IPS DF 19.7 (cell line): ENCODE measurements around the gene USP17L12.
"Not testable (repeated sequence)": the region's sequence is repeated elsewhere in the genome, so short reads cannot be mapped to it uniquely, and the experiment has no call there.

Experiments
- DNase-seq: peaks from one replicate; pipeline ENCODE4 v3.0.0-alpha.2; 2013; ENCODE audit warnings: low read depth, low spot score

The USP17L12 gene, protein sequence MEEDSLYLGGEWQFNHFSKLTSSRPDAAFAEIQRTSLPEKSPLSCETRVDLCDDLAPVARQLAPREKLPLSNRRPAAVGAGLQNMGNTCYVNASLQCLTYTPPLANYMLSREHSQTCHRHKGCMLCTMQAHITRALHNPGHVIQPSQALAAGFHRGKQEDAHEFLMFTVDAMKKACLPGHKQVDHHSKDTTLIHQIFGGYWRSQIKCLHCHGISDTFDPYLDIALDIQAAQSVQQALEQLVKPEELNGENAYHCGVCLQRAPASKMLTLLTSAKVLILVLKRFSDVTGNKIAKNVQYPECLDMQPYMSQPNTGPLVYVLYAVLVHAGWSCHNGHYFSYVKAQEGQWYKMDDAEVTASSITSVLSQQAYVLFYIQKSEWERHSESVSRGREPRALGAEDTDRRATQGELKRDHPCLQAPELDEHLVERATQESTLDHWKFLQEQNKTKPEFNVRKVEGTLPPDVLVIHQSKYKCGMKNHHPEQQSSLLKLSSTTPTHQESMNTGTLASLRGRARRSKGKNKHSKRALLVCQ

DNA sequence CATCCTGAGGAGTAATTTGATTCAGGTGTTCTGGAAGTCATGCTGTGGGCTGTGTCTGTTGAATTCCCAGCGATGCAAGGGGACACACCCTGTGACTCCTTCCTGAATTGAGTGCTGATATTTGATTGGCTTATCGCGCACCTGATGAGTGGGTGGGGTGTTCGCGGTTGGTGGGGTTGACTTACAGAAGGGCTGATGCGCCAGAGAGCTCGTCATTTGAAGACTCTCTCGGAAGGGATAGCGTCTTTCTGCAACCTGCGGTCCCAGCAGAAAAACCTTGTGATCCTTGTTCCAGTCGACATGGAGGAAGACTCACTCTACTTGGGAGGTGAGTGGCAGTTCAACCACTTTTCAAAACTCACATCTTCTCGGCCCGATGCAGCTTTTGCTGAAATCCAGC, at the start of gene USP17L12:
TSS of gene USP17L12 (plus strand) at position 301 of the 400 bp plus-strand sequence. CDS start at position 301, 0 bp downstream.
- not testable (repeated sequence) for DNase-seq

DNA sequence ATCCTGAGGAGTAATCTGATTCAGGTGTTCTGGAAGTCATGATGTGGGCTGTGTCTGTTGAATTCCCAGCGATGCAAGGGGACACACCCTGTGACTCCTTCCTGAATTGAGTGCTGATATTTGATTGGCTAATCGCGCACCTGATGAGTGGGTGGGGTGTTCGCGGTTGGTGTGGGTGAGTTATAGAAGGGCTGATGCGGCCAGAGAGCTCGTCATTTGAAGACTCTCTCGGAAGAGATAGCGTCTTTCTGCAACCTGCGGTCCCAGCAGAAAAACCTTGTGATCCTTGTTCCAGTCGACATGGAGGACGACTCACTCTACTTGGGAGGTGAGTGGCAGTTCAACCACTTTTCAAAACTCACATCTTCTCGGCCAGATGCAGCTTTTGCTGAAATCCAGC, 9.6 kb upstream of the USP17L12 start, which contains the start of gene USP17L10:
TSS of gene USP17L10 (plus strand) at position 301 of the 400 bp plus-strand sequence. CDS start at position 301, 0 bp downstream.
- DNase-seq, result not testable (repeated sequence)

DNA sequence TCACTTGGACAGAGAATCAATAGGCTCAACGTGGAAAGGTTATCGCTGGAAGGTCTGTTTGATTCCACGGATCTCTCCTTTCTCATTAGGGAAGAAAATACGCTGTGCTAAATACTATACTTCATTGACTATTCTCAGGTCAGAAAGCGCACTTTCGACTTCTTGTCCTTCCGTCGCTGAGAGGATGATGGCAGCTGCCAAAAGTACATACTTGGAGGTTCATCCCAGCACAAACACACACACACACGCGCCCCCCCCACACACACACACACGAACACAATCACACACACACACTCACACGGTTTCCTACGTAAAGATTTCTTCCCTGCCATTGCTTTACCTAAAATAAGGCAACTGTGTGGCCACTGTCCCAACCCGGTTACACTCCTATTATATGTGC, 5.3 kb upstream of the USP17L12 start:
- DNase-seq, result not testable (repeated sequence)

DNA sequence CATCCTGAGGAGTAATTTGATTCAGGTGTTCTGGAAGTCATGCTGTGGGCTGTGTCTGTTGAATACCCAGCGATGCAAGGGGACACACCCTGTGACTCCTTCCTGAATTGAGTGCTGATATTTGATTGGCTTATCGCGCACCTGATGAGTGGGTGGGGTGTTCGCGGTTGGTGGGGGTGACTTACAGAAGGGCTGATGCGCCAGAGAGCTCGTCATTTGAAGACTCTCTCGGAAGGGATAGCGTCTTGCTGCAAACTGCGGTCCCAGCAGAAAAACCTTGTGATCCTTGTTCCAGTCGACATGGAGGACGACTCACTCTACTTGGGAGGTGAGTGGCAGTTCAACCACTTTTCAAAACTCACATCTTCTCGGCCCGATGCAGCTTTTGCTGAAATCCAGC, 4.8 kb upstream of the USP17L12 start, which contains the start of gene USP17L11:
TSS of gene USP17L11 (plus strand) at position 301 of the 400 bp plus-strand sequence. CDS start at position 301, 0 bp downstream.
- not testable (repeated sequence) for DNase-seq

DNA sequence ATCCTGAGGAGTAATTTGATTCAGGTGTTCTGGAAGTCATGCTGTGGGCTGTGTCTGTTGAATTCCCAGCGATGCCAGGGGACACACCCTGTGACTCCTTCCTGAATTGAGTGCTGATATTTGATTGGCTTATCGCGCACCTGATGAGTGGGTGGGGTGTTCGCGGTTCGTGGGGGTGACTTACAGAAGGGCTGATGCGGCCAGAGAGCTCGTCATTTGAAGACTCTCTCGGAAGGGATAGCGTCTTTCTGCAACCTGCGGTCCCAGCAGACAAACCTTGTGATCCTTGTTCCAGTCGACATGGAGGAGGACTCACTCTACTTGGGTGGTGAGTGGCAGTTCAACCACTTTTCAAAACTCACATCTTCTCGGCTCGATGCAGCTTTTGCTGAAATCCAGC, 4.6 kb downstream of the USP17L12 start, which contains the start of gene USP17L13:
TSS of gene USP17L13 (plus strand) at position 301 of the 400 bp plus-strand sequence. CDS start at position 301, 0 bp downstream.
- not testable (repeated sequence) for DNase-seq

DNA sequence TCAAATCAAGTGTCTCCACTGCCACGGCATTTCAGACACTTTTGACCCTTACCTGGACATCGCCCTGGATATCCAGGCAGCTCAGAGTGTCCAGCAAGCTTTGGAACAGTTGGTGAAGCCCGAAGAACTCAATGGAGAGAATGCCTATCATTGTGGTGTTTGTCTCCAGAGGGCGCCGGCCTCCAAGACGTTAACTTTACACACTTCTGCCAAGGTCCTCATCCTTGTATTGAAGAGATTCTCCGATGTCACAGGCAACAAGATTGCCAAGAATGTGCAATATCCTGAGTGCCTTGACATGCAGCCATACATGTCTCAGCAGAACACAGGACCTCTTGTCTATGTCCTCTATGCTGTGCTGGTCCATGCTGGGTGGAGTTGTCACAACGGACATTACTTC, 10.3 kb downstream of the USP17L12 start:
- not testable (repeated sequence) for DNase-seq

DNA sequence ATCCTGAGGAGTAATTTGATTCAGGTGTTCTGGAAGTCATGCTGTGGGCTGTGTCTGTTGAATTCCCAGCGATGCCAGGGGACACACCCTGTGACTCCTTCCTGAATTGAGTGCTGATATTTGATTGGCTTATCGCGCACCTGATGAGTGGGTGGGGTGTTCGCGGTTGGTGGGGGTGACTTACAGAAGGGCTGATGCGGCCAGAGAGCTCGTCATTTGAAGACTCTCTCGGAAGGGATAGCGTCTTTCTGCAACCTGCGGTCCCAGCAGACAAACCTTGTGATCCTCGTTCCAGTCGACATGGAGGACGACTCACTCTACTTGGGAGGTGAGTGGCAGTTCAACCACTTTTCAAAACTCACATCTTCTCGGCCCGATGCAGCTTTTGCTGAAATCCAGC, 14.1 kb downstream of the USP17L12 start, which contains the start of gene USP17L15:
TSS of gene USP17L15 (plus strand) at position 301 of the 400 bp plus-strand sequence. CDS start at position 301, 0 bp downstream.
- DNase-seq, result not testable (repeated sequence)

DNA sequence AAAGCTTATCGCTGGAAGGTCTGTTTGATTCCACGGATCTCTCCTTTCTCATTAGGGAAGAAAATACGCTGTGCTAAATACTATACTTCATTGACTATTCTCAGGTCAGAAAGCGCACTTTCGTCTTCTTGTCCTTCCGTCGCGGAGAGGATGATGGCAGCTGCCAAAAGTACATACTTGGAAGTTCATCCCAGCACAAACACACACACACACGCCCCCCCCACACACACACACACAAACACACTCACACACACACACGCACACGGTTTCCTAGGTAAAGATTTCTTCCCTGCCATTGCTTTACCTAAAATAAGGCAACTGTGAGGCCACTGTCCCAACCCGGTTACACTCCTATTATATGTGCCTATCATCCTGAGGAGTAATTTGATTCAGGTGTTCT, 18.5 kb downstream of the USP17L12 start:
- not testable (repeated sequence) for DNase-seq

DNA sequence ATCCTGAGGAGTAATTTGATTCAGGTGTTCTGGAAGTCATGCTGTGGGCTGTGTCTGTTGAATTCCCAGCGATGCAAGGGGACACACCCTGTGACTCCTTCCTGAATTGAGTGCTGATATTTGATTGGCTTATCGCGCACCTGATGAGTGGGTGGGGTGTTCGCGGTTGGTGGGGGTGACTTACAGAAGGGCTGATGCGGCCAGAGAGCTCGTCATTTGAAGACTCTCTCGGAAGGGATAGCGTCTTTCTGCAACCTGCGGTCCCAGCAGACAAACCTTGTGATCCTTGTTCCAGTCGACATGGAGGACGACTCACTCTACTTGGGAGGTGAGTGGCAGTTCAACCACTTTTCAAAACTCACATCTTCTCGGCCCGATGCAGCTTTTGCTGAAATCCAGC, 23.6 kb downstream of the USP17L12 start, which contains the start of gene USP17L17:
TSS of gene USP17L17 (plus strand) at position 301 of the 400 bp plus-strand sequence. CDS start at position 301, 0 bp downstream.
- not testable (repeated sequence) for DNase-seq

DNA sequence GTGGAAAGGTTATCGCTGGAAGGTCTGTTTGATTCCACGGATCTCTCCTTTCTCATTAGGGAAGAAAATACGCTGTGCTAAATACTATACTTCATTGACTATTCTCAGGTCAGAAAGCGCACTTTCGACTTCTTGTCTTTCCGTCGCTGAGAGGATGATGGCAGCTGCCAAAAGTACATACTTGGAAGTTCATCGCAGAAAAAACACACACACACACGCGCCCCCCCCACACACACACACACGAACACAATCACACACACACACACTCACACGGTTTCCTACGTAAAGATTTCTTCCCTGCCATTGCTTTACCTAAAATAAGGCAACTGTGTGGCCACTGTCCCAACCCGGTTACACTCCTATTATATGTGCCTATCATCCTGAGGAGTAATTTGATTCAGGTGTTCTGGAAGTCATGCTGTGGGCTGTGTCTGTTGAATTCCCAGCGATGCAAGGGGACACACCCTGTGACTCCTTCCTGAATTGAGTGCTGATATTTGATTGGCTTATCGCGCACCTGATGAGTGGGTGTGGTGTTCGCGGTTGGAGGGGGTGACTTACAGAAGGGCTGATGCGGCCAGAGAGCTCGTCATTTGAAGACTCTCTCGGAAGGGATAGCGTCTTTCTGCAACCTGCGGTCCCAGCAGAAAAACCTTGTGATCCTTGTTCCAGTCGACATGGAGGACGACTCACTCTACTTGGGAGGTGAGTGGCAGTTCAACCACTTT, 28.2 kb downstream of the USP17L12 start, which contains the start of gene USP17L18:
TSS of gene USP17L18 (plus strand) at position 678 of the 728 bp plus-strand sequence. CDS start at position 678, 0 bp downstream.
- DNase-seq, result not testable (repeated sequence)

DNA sequence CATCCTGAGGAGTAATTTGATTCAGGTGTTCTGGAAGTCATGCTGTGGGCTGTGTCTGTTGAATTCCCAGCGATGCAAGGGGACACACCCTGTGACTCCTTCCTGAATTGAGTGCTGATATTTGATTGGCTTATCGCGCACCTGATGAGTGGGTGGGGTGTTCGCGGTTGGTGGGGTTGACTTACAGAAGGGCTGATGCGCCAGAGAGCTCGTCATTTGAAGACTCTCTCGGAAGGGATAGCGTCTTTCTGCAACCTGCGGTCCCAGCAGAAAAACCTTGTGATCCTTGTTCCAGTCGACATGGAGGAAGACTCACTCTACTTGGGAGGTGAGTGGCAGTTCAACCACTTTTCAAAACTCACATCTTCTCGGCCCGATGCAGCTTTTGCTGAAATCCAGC, 33.1 kb downstream of the USP17L12 start, which contains the start of gene USP17L19:
TSS of gene USP17L19 (plus strand) at position 301 of the 400 bp plus-strand sequence. CDS start at position 301, 0 bp downstream.
- not testable (repeated sequence) for DNase-seq

DNA sequence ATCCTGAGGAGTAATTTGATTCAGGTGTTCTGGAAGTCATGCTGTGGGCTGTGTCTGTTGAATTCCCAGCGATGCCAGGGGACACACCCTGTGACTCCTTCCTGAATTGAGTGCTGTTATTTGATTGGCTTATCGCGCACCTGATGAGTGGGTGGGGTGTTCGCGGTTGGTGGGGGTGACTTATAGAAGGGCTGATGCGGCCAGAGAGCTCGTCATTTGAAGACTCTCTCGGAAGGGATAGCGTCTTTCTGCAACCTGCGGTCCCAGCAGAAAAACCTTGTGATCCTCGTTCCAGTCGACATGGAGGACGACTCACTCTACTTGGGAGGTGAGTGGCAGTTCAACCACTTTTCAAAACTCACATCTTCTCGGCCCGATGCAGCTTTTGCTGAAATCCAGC, 37.9 kb downstream of the USP17L12 start, which contains the start of gene USP17L20:
TSS of gene USP17L20 (plus strand) at position 301 of the 400 bp plus-strand sequence. CDS start at position 301, 0 bp downstream.
- not testable (repeated sequence) for DNase-seq

DNA sequence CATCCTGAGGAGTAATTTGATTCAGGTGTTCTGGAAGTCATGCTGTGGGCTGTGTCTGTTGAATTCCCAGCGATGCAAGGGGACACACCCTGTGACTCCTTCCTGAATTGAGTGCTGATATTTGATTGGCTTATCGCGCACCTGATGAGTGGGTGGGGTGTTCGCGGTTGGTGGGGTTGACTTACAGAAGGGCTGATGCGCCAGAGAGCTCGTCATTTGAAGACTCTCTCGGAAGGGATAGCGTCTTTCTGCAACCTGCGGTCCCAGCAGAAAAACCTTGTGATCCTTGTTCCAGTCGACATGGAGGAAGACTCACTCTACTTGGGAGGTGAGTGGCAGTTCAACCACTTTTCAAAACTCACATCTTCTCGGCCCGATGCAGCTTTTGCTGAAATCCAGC, 42.6 kb downstream of the USP17L12 start, which contains the start of gene USP17L21:
TSS of gene USP17L21 (plus strand) at position 301 of the 400 bp plus-strand sequence. CDS start at position 301, 0 bp downstream.
- DNase-seq, result not testable (repeated sequence)

DNA sequence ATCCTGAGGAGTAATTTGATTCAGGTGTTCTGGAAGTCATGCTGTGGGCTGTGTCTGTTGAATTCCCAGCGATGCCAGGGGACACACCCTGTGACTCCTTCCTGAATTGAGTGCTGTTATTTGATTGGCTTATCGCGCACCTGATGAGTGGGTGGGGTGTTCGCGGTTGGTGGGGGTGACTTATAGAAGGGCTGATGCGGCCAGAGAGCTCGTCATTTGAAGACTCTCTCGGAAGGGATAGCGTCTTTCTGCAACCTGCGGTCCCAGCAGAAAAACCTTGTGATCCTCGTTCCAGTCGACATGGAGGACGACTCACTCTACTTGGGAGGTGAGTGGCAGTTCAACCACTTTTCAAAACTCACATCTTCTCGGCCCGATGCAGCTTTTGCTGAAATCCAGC, 47.4 kb downstream of the USP17L12 start, which contains the start of gene USP17L22:
TSS of gene USP17L22 (plus strand) at position 301 of the 400 bp plus-strand sequence. CDS start at position 301, 0 bp downstream.
- DNase-seq, result not testable (repeated sequence)
